LNCaP clone FGC (cell line): ENCODE data around the gene OLFML2A.

Source experiments
- DNase-seq: peaks from one replicate; pipeline ENCODE4 v3.0.0-alpha.2; 2011; ENCODE audit warnings: low read depth
- H3K4me3 ChIP-seq: 2 replicates; pipeline ENCODE4 v1.5.1; 2011; ENCODE audit warnings: mild to moderate bottlenecking, low read depth, low read length, control low read depth
- TF ChIP-seq, protein P1 (sequence below): IDR thresholded peaks from 2 replicates; pipeline ENCODE4 v1.5.1; 2012; ENCODE audit warnings: mild to moderate bottlenecking; ENCODE audit not compliant: control insufficient read depth, insufficient read depth; ENCODE audit errors: extremely low read depth

OLFML2A gene

DNA sequence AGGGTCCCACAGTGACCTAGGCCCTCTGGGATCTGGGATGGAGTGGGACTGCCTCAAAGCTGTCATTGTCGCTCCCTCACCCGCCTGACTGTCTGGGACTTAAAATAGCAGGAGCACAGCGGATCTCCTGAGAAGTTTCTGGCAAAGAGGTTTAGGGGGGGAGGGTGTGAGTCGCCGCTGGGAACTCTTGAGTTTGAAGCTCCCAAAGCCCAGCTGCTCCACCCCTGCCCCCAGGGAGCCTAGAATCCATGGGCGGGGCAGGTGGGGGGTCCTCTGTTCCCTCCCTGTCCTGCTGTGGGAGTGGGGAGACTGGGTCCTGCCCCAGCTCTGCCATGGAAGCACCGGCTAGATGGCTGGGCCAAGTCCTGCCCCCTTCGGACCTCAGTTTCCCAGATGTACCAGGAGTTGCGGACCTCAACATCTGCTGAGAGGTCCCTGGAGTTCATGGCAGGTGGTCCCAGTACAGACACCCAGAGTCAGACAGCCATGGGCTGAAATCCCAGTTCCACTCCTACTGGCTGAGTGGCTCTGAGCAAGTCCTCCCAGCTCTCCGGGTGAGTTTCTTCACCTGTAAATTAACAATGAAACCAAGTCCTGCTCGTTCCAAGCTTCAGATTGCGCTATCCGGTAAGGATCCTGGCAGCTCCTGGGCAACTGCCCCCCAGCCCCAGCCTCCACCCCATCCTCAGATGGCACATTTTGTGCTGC is 75.3 kb downstream of the OLFML2A start:
- TF ChIP-seq, protein P1, sequence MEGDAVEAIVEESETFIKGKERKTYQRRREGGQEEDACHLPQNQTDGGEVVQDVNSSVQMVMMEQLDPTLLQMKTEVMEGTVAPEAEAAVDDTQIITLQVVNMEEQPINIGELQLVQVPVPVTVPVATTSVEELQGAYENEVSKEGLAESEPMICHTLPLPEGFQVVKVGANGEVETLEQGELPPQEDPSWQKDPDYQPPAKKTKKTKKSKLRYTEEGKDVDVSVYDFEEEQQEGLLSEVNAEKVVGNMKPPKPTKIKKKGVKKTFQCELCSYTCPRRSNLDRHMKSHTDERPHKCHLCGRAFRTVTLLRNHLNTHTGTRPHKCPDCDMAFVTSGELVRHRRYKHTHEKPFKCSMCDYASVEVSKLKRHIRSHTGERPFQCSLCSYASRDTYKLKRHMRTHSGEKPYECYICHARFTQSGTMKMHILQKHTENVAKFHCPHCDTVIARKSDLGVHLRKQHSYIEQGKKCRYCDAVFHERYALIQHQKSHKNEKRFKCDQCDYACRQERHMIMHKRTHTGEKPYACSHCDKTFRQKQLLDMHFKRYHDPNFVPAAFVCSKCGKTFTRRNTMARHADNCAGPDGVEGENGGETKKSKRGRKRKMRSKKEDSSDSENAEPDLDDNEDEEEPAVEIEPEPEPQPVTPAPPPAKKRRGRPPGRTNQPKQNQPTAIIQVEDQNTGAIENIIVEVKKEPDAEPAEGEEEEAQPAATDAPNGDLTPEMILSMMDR: no peak
- no peak for DNase-seq
- no peak overlapping the region for H3K4me3 ChIP-seq

DNA sequence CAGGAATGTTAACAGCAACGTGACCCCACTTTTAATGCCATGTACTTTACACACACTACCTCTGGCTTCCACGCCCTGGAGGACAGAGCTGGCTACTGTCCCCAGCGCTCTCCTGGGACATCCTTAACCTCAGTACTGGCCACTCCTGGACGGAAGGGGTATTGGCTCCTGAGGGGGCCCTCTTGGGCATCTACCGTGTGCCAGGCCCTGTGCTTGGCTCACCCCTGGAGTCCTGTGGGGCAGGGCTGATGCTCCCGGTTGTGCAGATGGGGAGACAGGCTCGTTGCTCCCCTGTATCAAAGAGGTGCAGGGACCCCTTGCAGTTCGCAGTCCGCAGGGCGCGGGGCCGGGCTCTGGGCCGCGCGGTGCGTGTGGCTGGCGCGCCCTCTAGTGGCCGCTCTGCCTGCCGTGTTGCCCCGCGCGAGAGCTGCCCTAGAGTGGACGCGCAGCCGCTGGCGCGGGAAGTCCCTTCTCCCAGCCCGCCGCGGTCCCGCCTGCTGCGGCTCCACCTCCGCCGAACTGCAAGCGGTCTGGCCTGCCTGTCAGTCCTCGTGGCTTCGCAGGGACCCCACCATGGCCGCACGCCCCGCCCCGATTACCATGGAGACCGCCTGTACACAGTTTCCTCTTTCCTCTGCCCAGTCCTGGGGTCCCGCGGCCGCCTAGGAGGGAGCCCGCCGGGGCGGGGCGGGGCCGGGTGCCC is 76.0 kb downstream of the OLFML2A start, which contains the start of gene WDR38:
Gene WDR38, plus strand, starts transcription at position 632 of the 703 bp plus-strand sequence. CDS start 72 bp downstream, outside the sequence.
- TF ChIP-seq, protein P1: peak; percentile 98
- H3K4me3 ChIP-seq: peak within 1 kb of the TSS; percentile 48
- DNase-seq: peak; percentile 42

DNA sequence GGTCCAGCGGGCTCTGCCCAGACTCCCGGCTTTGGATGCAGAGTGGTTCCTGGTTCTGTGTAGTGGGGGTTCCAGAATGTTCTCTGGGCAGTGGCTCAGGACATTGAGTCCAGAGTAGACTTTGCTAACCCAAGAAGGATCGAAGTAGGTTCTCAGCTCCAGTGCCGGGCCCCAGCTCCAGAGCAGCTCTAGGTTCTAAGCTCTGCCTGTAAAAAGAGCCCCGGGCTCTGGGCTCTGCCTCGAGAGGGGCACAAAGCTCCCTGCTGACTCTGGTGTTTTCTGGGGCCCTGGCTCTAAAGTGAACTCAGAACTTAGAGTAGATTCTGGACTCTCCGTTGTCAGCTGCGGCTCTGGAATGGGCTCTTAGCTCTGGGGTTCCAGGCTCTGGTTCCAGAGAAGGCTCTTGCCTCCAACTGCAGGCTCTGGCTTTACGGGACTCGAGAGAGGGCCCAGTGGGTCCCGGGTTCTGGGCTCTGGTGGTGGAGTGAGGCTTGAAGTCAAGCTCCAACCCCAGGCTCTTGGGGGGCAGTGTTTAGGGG is 76.7 kb downstream of the OLFML2A start:
- TF ChIP-seq, protein P1: no peak
- no peak for DNase-seq
- peak overlapping the region; percentile 48 for H3K4me3 ChIP-seq

DNA sequence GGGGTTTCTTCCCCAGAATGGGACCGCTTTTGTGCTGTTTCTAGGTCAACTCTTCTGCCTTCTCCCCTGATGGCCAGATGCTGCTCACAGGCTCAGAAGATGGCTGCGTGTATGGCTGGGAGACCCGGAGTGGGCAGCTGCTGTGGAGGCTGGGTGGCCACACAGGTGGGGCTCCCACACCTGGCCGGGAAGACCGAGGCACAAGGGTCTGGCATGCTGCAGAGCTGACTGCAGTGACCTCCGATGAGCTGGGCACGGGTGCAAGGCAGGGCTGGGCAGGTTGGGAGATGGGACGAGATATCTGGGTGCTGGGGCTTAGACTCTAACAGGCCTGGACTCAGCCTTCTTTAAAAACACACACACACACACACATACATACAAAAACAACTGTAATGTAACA is 77.2 kb downstream of the OLFML2A start:
- TF ChIP-seq, protein P1: no peak
- H3K4me3 ChIP-seq: no peak overlapping the region

DNA sequence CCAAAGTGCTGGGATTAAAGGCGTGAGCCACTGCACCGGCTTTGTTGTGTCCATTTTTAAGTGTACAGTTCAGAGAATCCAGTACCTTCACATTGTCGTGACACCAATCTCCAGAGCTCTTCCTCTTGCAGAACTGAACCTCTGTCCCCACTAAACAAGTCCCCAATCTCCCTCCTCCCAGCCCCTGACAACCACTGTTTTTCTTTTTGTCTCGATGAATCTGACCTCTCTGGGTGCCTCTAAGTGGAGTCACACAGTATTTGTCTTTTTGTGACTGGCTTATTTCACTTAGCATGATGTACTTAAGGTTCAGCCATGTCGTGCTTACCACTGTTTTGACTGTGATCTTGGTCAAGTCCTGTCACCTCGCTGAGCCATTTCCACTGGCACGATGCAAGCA is 77.9 kb downstream of the OLFML2A start:
- TF ChIP-seq, protein P1: no peak
- H3K4me3 ChIP-seq: no peak overlapping the region
- no peak for DNase-seq

More for the DNA sequence above, 77.2 kb downstream of the OLFML2A start:
- no peak for DNase-seq

DNA sequence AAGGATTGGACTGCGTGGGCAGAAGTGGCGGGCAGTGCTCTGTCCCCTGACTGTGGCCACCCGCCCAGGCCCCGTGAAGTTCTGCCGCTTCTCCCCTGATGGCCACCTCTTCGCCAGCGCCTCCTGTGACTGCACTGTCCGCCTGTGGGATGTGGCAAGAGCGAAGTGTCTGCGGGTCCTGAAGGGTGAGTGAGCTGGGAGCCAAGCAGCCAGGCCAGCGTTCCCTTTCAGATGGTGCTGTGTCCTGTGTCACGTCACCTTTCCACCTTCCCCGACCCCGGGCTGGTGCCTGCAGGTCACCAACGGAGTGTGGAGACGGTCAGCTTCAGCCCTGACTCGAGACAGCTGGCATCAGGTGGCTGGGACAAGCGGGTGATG is 78.6 kb downstream of the OLFML2A start:
- no peak overlapping the region for H3K4me3 ChIP-seq
- no peak for DNase-seq
- TF ChIP-seq, protein P1: no peak
